Upper lobe of left lung (tissue), 6 donors: ENCODE measurements around the gene KIF22. TPM values are rescaled to one million over a fixed set of nuclear protein-coding genes. Genes with fewer than 3 reads are reported as not detected.

Source experiments
- ATAC-seq, 2 donors: fragments of 200-7000 bp; cut with Tn5 transposase; one replicate each; pipeline ENCODE4 v1.9.1; 2022; ENCODE audit warnings: mild to moderate bottlenecking in 2 of 2, moderate library complexity in 2 of 2; ENCODE audit not compliant: low FRiP score in 2 of 2
- DNase-seq, 2 donors: peaks; one replicate each; pipeline ENCODE4 v3.0.0-alpha.2; 2019 to 2020
- H3K27ac ChIP-seq, 4 donors: fragments of 200-600 bp; sonication (generic); one replicate each; pipeline ENCODE4 v1.5.1; 2016 to 2019
- H3K27me3 ChIP-seq, 4 donors: fragments of 200-600 bp; sonication (generic); one replicate each; pipeline ENCODE4 v1.5.1; 2017 to 2019
- H3K36me3 ChIP-seq, 4 donors: fragments of 200-600 bp; sonication (generic); one replicate each; pipeline ENCODE4 v1.5.1; 2016 to 2019
- H3K4me1 ChIP-seq, 4 donors: fragments of 200-600 bp; sonication (generic); one replicate each; pipeline ENCODE4 v1.5.1; 2018 to 2019
- H3K4me3 ChIP-seq, 4 donors: fragments of 200-600 bp; sonication (generic); one replicate each; pipeline ENCODE4 v1.5.1; 2017 to 2019; ENCODE audit warnings: mild to moderate bottlenecking in 2 of 4, moderate library complexity in 1 of 4
- H3K9me3 ChIP-seq, 4 donors: fragments of 200-600 bp; sonication (generic); one replicate each; pipeline ENCODE4 v1.5.1; 2018 to 2019
- CTCF ChIP-seq, 6 experiments: fragments of 450-650 bp in 4 of 6; fragments of 200-600 bp in 2 of 6; sonication (generic) in 2 of 6; IDR thresholded peaks; one replicate each; pipeline ENCODE4 v1.5.1; 2016 to 2019; ENCODE audit warnings: antibody characterized with exemption in 6 of 6
- EP300 ChIP-seq, 4 donors: sonication (generic); formaldehyde crosslinking; IDR thresholded peaks; one replicate each; pipeline ENCODE4 v1.5.1; 2017; ENCODE audit warnings: antibody characterized with exemption in 4 of 4, control low read depth in 2 of 4
- POLR2A ChIP-seq, 4 donors: fragments of 450-650 bp; IDR thresholded peaks; one replicate each; pipeline ENCODE4 v1.5.1; 2016 to 2017; ENCODE audit warnings: antibody characterized with exemption in 4 of 4, mild to moderate bottlenecking in 2 of 4
- POLR2AphosphoS5 ChIP-seq, 2 donors: sonication (generic); formaldehyde crosslinking; IDR thresholded peaks; one replicate each; pipeline ENCODE4 v1.5.1; 2017; ENCODE audit warnings: antibody characterized with exemption in 2 of 2
- WGBS, 2 donors: methylation state at CpG; one replicate each; pipeline ENCODE4 v1.1.5; 2017 to 2018; 5-methylcytosine and 5-hydroxymethylcytosine counted together
- total RNA-seq, 6 donors: library from RNA; depleted of rRNA in 4 of 6; stranded (reverse); fragments of >200 nt in 4 of 6; gene quantifications; one replicate each; pipeline versions ENCODE4 v1.1.0 to v1.2.1, GENCODE V29; 2016 to 2021
- donor health status: DM: no; HTN: no; CAD: no; lungs with moderate emphysema.
- donor health status: DM: no; HTN: yes; CAD: no; lungs with severe emphysema.

KIF22 gene
- total RNA-seq, 6 donors from 2014 or later = 9.1 to 43.5 (median 26.6) TPM

GRCh38 chr16:29813644-29814562 is 23.4 kb downstream of the KIF22 start:
- Histone ChIP-seq H3K9me3 (no peaks in the 10 kb centered on the region), H3K4me1 (peaks cover 58 to 80% (median 64%) of the 10 kb centered on the region in 4 donors), H3K27ac (no peak overlapping the region), H3K27me3 (peaks cover 0 to 5% (median 0%) of the 10 kb centered on the region in 4 donors), H3K4me3 (no peak overlapping the region), H3K36me3 (peaks cover 2 to 22% (median 12%) of the 10 kb centered on the region in 4 donors)
- DNase-seq = peak in 1 of 2 donors; percentile 58
- 79 to 82% methylated on average over 17 to 23 of the region's 24 CpGs for WGBS, 2 donors
- ATAC-seq = no peak
- no peak for TF ChIP-seq CTCF (IDR thresholded peaks at IDR 0.05)
- no peak for TF ChIP-seq EP300 (IDR thresholded peaks at IDR 0.05)
- no peak for TF ChIP-seq POLR2A (IDR thresholded peaks at IDR 0.05)
- no peak for TF ChIP-seq POLR2AphosphoS5 (IDR thresholded peaks at IDR 0.05)

DNA sequence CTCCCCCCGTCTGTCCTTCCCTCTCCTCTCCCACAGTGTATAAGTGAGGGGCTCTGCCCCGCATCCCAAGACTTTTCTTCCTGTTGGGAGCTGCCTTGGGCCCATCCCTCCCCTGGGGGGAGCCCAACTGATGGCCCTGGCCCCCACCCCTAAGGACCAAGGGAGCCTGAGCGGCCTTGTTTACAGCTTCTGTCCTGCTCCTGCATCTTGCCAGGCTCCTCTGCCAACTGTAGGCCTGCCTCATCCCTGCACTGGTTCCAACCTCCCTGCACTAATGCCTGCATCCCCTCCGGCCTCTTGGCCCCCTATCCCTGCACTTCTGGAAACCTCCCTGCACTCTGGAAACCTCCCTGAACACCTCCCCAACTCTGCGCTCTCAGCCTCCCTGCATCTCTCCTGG is 24.0 kb downstream of the KIF22 start:
- TF ChIP-seq CTCF (IDR thresholded peaks at IDR 0.05) (no peak), POLR2A (IDR thresholded peaks at IDR 0.05) (no peak), EP300 (IDR thresholded peaks at IDR 0.05) (no peak), POLR2AphosphoS5 (IDR thresholded peaks at IDR 0.05) (no peak)
- DNase-seq = no peak
- peaks cover 0 to 5% (median 0%) of the 10 kb centered on the region in 4 donors for H3K27me3 ChIP-seq
- 76 to 85% methylated on average over 5 of the region's 5 CpGs for WGBS, 2 donors
- peak overlapping the region in 3 of 4 donors; percentile 68 to 94 (median 80) for H3K27ac ChIP-seq
- H3K9me3 ChIP-seq = no peaks in the 10 kb centered on the region
- no peak for ATAC-seq
- H3K4me1 ChIP-seq = peaks cover 56 to 80% (median 64%) of the 10 kb centered on the region in 4 donors
- no peak overlapping the region for H3K4me3 ChIP-seq
- H3K36me3 ChIP-seq = peaks cover 0 to 22% (median 9%) of the 10 kb centered on the region in 4 donors

GRCh38 chr16:29815032-29815721 is 24.6 kb downstream of the KIF22 start:
- WGBS, 2 donors = 2 to 6% methylated on average over 29 to 39 of the region's 39 CpGs
- no peaks in the 10 kb centered on the region for H3K9me3 ChIP-seq
- peak overlapping the region; percentile 68 to 94 (median 82) for H3K27ac ChIP-seq
- ATAC-seq (no peak), DNase-seq (peak in 1 of 2 donors; percentile 86)
- H3K27me3 ChIP-seq = peaks cover 0 to 5% (median 0%) of the 10 kb centered on the region in 4 donors
- peaks cover 59 to 80% (median 64%) of the 10 kb centered on the region in 4 donors for H3K4me1 ChIP-seq
- TF ChIP-seq EP300 (IDR thresholded peaks at IDR 0.05) (no peak), CTCF (IDR thresholded peaks at IDR 0.05) (no peak), POLR2AphosphoS5 (IDR thresholded peaks at IDR 0.05) (no peak), POLR2A (IDR thresholded peaks at IDR 0.05) (no peak)
- peak overlapping the region in 3 of 4 donors; percentile 70 to 79 (median 74) for H3K4me3 ChIP-seq
- H3K36me3 ChIP-seq = peaks cover 0 to 19% (median 6%) of the 10 kb centered on the region in 4 donors

DNA sequence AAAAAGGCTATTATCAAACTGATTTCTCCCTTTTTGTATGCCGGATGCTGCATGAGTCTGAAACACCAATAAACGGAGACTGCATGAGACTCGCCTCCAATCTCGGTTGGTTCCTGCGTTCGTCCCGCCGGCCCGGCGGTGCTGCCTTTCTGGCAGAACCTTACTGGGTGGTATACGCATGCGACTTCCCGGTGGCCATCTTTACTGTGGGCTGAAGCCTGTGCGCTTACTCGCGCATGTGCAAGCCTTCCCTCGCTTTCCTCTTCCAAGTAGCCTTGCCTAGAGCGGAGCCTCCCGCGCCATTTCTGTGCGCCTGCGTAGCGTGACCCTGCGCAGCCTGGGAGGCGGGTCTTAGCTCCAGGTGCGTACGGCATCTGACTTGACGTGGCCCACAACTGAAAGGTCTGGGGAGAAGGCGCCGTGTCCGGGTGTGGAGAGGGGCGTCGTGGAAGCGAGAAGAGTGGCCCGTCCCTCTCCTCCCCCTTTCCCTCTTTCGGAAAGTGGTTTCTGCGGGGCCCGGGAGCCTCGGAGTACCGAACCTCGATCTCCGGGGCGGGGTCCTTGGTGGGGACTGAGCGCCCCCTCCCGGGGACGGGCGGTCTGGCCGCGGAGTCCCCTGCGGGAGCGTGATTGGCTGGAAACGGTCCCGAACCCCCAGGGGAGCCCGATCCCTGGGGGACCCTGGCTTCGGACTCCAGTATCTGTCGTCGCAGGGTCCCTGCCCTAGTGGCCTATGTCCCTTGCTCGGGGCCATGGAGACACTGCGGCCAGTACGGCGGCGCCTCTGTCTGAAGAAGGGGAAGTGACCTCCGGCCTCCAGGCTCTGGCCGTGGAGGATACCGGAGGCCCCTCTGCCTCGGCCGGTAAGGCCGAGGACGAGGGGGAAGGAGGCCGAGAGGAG is 25.5 kb downstream of the KIF22 start, which contains the start of gene PAGR1:
Gene PAGR1 (plus strand): TSS at position 360 of the 901 bp plus-strand sequence. CDS start 374 bp downstream, at position 734.
- H3K4me1 ChIP-seq = peaks cover 51 to 77% (median 58%) of the 10 kb centered on the region in 4 donors
- peak; percentile 83 to 88 for TF ChIP-seq POLR2AphosphoS5 (IDR thresholded peaks at IDR 0.05)
- peak; percentile 88 to 97 (median 93) for TF ChIP-seq CTCF (IDR thresholded peaks at IDR 0.05)
- TF ChIP-seq POLR2A (IDR thresholded peaks at IDR 0.05) = peak in 3 of 4 donors; percentile 56 to 84 (median 69)
- no peak for TF ChIP-seq EP300 (IDR thresholded peaks at IDR 0.05)
- ATAC-seq = peak; percentile 90 to 95

More for the DNA sequence above, 25.5 kb downstream of the KIF22 start, which contains the start of gene PAGR1:
- H3K4me3 ChIP-seq = peak within 1 kb of the TSS; percentile 70 to 79 (median 76)
- peaks cover 0 to 15% (median 5%) of the 10 kb centered on the region in 4 donors for H3K36me3 ChIP-seq
- peaks cover 0 to 5% (median 0%) of the 10 kb centered on the region in 4 donors for H3K27me3 ChIP-seq
- H3K27ac ChIP-seq = peak within 1 kb of the TSS; percentile 80 to 96 (median 90)
- H3K9me3 ChIP-seq = no peaks in the 10 kb centered on the region
- DNase-seq = peak; percentile 96 to 99
- 0% methylated on average over 28 to 46 of the region's 70 CpGs for WGBS, 2 donors
